NB4 (cell line): ENCODE results near the gene ACSM4.

Source experiments
- TF ChIP-seq, protein P1 (sequence below): IDR thresholded peaks from one replicate; pipeline ENCODE4 v1.5.1; 2012; ENCODE audit warnings: low read depth, low read length
- TF ChIP-seq, protein P2 (sequence below): IDR thresholded peaks from 2 replicates; pipeline ENCODE4 v1.6.1; 2011; ENCODE audit warnings: low read depth, low read length

DNA sequence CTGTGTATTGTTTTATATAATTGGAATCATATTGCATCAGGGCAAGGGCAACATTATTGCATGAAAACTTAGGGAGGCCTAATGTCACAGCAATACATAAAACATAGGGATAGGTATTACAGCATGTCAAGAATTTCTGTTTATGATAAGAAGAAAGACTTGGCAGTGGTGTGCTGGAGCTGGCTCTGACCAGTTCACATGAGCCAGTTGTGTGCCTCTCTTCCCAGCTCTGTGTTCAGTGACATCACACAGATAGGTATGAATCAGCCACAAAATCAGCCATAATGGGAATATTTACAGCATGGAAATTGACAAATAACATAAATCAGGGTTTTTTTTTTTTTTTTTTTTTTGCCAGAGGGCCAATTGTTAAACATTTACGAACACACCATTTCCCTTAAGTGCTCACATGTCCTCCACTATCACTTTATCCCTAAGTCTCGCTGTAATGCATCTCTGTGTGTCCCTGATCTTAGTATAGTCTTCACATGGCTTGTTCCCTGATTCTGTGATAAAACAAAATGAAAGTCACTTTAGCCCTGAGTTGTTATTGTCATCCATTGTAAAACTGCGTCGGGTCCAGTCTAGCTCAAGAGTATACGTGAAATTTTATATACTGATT is 31.9 kb upstream of the ACSM4 start:
- TF ChIP-seq, protein P1, sequence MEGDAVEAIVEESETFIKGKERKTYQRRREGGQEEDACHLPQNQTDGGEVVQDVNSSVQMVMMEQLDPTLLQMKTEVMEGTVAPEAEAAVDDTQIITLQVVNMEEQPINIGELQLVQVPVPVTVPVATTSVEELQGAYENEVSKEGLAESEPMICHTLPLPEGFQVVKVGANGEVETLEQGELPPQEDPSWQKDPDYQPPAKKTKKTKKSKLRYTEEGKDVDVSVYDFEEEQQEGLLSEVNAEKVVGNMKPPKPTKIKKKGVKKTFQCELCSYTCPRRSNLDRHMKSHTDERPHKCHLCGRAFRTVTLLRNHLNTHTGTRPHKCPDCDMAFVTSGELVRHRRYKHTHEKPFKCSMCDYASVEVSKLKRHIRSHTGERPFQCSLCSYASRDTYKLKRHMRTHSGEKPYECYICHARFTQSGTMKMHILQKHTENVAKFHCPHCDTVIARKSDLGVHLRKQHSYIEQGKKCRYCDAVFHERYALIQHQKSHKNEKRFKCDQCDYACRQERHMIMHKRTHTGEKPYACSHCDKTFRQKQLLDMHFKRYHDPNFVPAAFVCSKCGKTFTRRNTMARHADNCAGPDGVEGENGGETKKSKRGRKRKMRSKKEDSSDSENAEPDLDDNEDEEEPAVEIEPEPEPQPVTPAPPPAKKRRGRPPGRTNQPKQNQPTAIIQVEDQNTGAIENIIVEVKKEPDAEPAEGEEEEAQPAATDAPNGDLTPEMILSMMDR: no peak
- TF ChIP-seq, protein P2, sequence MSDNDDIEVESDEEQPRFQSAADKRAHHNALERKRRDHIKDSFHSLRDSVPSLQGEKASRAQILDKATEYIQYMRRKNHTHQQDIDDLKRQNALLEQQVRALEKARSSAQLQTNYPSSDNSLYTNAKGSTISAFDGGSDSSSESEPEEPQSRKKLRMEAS: no peak
